NCI-H1694 treated with DMSO at 0.1 percent for 48 hours (cell line): ENCODE results near the gene ITGB6.
"Not testable (repeated sequence)": the region's sequence is repeated elsewhere in the genome, so short reads cannot be mapped to it uniquely, and the experiment has no call there.

Experiments
- DNase-seq: peaks from one replicate; lab custom pipeline; 2025; lab: John Stamatoyannopoulos, UW

ITGB6 gene

GRCh38 chr2:160181146-160181836 is 18.8 kb downstream of the ITGB6 start:
- DNase-seq: not testable (repeated sequence)

GRCh38 chr2:160180690-160181089 is 19.4 kb downstream of the ITGB6 start:
- DNase-seq: not testable (repeated sequence)

- DNase-seq: no peak
These were observed 19.9 kb downstream of the ITGB6 start for GRCh38 chr2:160180172-160180571.

GRCh38 chr2:160175169-160176134 is 24.6 kb downstream of the ITGB6 start:
- no peak for DNase-seq

GRCh38 chr2:160174322-160174721 is 25.8 kb downstream of the ITGB6 start:
- DNase-seq: no peak

GRCh38 chr2:160169988-160170387 is 30.1 kb downstream of the ITGB6 start:
- DNase-seq: no peak

- no peak for DNase-seq
These were observed 30.6 kb downstream of the ITGB6 start for GRCh38 chr2:160169471-160169870.

- no peak for DNase-seq
These were observed 31.2 kb downstream of the ITGB6 start for GRCh38 chr2:160168878-160169277.

GRCh38 chr2:160167089-160167740 is 32.9 kb downstream of the ITGB6 start:
- DNase-seq: no peak

GRCh38 chr2:160165996-160166395 is 34.1 kb downstream of the ITGB6 start:
- DNase-seq: no peak

GRCh38 chr2:160165081-160165480 is 35.0 kb downstream of the ITGB6 start:
- no peak for DNase-seq

- DNase-seq: no peak
These were observed 41.9 kb downstream of the ITGB6 start for GRCh38 chr2:160157861-160158829.

- no peak for DNase-seq
These were observed 43.4 kb downstream of the ITGB6 start for GRCh38 chr2:160156665-160157064.

- DNase-seq: no peak
These were observed 44.0 kb downstream of the ITGB6 start for GRCh38 chr2:160156100-160156499.

GRCh38 chr2:160148419-160148818 is 51.7 kb downstream of the ITGB6 start:
- not testable (repeated sequence) for DNase-seq

GRCh38 chr2:160145471-160145870 is 54.6 kb downstream of the ITGB6 start:
- DNase-seq: no peak

- no peak for DNase-seq
These were observed 55.6 kb downstream of the ITGB6 start for GRCh38 chr2:160144280-160144990.

GRCh38 chr2:160142472-160142871 is 57.6 kb downstream of the ITGB6 start:
- DNase-seq: no peak

- no peak for DNase-seq
These were observed 58.2 kb downstream of the ITGB6 start for GRCh38 chr2:160141912-160142311.

- no peak for DNase-seq
These were observed 58.7 kb downstream of the ITGB6 start for GRCh38 chr2:160141419-160141818.

- DNase-seq: no peak
These were observed 59.6 kb downstream of the ITGB6 start for GRCh38 chr2:160140471-160140870.
